ENCODE data around the gene CGB8.

DNA sequence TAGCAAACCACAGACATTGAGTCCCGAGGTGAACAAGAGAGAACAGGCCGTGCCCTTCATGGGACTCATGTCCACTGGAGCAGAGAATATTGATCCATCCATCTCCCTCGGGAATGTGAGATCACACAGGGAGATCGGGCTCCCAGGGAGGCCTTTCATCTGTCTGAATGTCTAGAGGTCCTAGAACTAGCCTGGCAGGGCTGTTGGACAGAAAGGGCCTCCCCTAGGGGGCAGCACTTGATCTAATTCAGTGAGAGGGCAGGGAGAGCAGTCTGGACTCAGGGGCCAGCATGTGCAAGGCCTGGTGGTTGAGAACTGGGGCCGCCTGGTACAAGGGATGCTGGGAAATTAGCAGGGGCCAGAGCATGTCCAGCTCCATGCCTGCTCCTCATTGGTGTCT, 50.9 kb downstream of the CGB8 start:
- TF ChIP-seq POLR2AphosphoS5 (IDR thresholded peaks at IDR 0.05), result no peak
- TF ChIP-seq, protein P1, sequence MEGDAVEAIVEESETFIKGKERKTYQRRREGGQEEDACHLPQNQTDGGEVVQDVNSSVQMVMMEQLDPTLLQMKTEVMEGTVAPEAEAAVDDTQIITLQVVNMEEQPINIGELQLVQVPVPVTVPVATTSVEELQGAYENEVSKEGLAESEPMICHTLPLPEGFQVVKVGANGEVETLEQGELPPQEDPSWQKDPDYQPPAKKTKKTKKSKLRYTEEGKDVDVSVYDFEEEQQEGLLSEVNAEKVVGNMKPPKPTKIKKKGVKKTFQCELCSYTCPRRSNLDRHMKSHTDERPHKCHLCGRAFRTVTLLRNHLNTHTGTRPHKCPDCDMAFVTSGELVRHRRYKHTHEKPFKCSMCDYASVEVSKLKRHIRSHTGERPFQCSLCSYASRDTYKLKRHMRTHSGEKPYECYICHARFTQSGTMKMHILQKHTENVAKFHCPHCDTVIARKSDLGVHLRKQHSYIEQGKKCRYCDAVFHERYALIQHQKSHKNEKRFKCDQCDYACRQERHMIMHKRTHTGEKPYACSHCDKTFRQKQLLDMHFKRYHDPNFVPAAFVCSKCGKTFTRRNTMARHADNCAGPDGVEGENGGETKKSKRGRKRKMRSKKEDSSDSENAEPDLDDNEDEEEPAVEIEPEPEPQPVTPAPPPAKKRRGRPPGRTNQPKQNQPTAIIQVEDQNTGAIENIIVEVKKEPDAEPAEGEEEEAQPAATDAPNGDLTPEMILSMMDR (IDR thresholded peaks at IDR 0.05), result no peak
- no peak for TF ChIP-seq POLR2A (IDR thresholded peaks at IDR 0.05)

Data from breast epithelium (tissue), 3 donors.